CD4-positive, alpha-beta T cell (primary cell): Measurements from ENCODE around the gene NINL. TPM values are rescaled to one million over a fixed set of nuclear protein-coding genes. Genes with fewer than 3 reads are reported as not detected.
"Not testable (repeated sequence)": the region's sequence is repeated elsewhere in the genome, so short reads cannot be mapped to it uniquely, and the experiment has no call there.

Experiments
- ATAC-seq: fragments of 200-7000 bp; cut with Tn5 transposase; one replicate; pipeline ENCODE4 v1.10.0; 2022; ENCODE audit warnings: mild to moderate bottlenecking; ENCODE audit not compliant: poor library complexity
- CTCF ChIA-PET: fragments of 350-600 bp; sonication (Branson Sonifier 250); formaldehyde crosslinking; loops from one replicate; lab custom pipeline; 2021; ENCODE audit warnings: antibody characterized with exemption, inconsistent platforms; lab: Charles Lee
- POLR2A ChIA-PET: fragments of 350-600 bp; sonication (Branson Sonifier 250); formaldehyde crosslinking; loops from one replicate; lab custom pipeline; 2021; ENCODE audit warnings: antibody characterized with exemption, inconsistent platforms; lab: Charles Lee
- DNase-seq, 14 experiments: peaks; one replicate each; pipeline ENCODE4 v3.0.0-alpha.2; 2013 to 2020; ENCODE audit warnings: mixed read lengths in 2 of 14
- H3K27ac ChIP-seq, 2 donors: one replicate each; pipeline versions ENCODE4 v1.5.1 to v1.7.0; 2013; ENCODE audit warnings: low read length in 2 of 2, low read depth in 1 of 2, mild to moderate bottlenecking in 1 of 2
- H3K27me3 ChIP-seq, 2 experiments: 1 replicate in 1 of 2; 2 replicates in 1 of 2; pipeline versions ENCODE4 v1.6.1 to v1.7.0; 2013; ENCODE audit warnings: low read length in 2 of 2, control low read depth in 1 of 2, mild to moderate bottlenecking in 1 of 2, moderate library complexity in 1 of 2; ENCODE audit not compliant: insufficient read depth in 2 of 2, control insufficient read depth in 1 of 2
- H3K36me3 ChIP-seq: one replicate; pipeline ENCODE4 v1.6.1; 2013; ENCODE audit warnings: low read length, control low read depth; ENCODE audit not compliant: insufficient read depth
- H3K4me1 ChIP-seq: one replicate; pipeline ENCODE4 v1.6.1; 2013; ENCODE audit warnings: low read length, control low read depth; ENCODE audit not compliant: insufficient read depth
- H3K4me3 ChIP-seq: one replicate; pipeline ENCODE4 v1.5.1; 2013; ENCODE audit warnings: mild to moderate bottlenecking, low read length, moderate library complexity
- H3K9me3 ChIP-seq, 2 experiments: 1 replicate in 1 of 2; 2 replicates in 1 of 2; pipeline versions ENCODE4 v1.6.1 to v1.7.0; 2013; ENCODE audit warnings: low read length in 2 of 2, mild to moderate bottlenecking in 2 of 2, control low read depth in 1 of 2, moderate library complexity in 1 of 2; ENCODE audit not compliant: control insufficient read depth in 1 of 2, insufficient read depth in 1 of 2
- H3K27ac Mint-ChIP-seq: one replicate; pipeline ENCODE4 v1.8.0; 2020; ENCODE audit warnings: mixed read lengths
- H3K27me3 Mint-ChIP-seq: one replicate; pipeline ENCODE4 v1.8.0; 2021; ENCODE audit warnings: mixed read lengths
- H3K36me3 Mint-ChIP-seq: one replicate; pipeline ENCODE4 v1.8.0; 2021; ENCODE audit warnings: low read depth, mixed read lengths
- H3K4me1 Mint-ChIP-seq: one replicate; pipeline ENCODE4 v1.8.0; 2021; ENCODE audit warnings: low read depth, mixed read lengths
- H3K4me3 Mint-ChIP-seq: one replicate; pipeline ENCODE4 v1.8.0; 2020; ENCODE audit warnings: mild to moderate bottlenecking, mixed read lengths
- H3K9me3 Mint-ChIP-seq: one replicate; pipeline ENCODE4 v1.8.0; 2020; ENCODE audit warnings: mixed read lengths
- intact Hi-C, 2 experiments: fragments of 100-400 bp; cut with DNase I in 1 of 2; cut with micrococcal nuclease in 1 of 2; formaldehyde crosslinking; loops; one replicate each; pipeline versions ENCODE4 v1.15.1 to v1.9.0; 2023 to 2025; cut with DNase I, micrococcal nuclease
- total RNA-seq, 174 experiments: library from RNA in 2 of 174; stranded (reverse) in 2 of 174; gene quantifications; one replicate each; pipeline ENCODE4 v1.2.3 and lab custom pipeline; 2021 to 2026
- TF ChIP-seq, protein P1 (sequence below): fragments of 200-600 bp; IDR thresholded peaks from one replicate; pipeline ENCODE4 v1.8.0; 2022; ENCODE audit warnings: antibody characterized with exemption, mild to moderate bottlenecking

NINL gene
- total RNA-seq, 2 experiments from 2014 or later = 2.7 to 4.0 TPM

DNA sequence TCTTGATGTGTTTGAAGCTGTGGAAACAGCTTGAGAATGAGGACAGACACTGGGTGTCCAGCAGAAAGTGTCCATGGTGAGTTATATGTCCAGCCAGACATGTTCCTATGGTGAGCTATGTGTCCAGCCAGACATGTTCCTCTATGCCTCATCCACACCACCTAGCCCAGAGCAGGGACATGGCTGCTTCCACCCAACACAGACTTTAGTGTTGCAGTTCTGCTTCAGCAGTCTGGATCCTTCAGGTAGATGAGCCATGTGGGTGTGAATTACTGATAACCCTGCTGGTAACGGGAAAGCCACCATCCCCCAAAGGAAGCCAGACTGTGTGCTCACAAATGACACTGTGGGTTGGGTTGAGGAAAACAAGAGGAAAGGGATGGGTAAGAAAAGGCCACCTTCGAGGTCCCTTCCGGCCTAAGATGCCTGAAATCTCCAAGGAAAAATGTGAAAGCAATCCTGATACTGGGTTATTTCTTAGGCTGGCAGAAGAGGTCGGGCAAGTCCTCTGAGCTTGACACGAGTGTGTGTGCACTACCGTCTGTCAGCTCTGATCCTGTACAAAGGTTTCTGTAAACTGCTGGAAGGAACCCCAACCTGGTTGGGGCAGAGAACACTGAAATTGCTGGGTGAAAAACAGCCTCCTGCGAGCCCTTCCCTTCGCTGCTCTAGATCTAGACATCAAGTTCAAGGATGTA is 77.8 kb downstream of the NINL start:
- peaks cover 31% of the 10 kb centered on the region for H3K36me3 Mint-ChIP-seq
- CTCF ChIA-PET = no interaction called here
- no peak overlapping the region for H3K27ac Mint-ChIP-seq
- no peak for DNase-seq
- Histone ChIP-seq H3K27me3 (no peaks in the 10 kb centered on the region), H3K4me1 (no peaks in the 10 kb centered on the region), H3K9me3 (peaks cover 0 to 19% of the 10 kb centered on the region in 2 experiments), H3K36me3 (no peaks in the 10 kb centered on the region), H3K27ac (no peak overlapping the region), H3K4me3 (no peak overlapping the region)
- intact Hi-C loops = no loop called here
- POLR2A ChIA-PET = no interaction called here
- TF ChIP-seq, protein P1, sequence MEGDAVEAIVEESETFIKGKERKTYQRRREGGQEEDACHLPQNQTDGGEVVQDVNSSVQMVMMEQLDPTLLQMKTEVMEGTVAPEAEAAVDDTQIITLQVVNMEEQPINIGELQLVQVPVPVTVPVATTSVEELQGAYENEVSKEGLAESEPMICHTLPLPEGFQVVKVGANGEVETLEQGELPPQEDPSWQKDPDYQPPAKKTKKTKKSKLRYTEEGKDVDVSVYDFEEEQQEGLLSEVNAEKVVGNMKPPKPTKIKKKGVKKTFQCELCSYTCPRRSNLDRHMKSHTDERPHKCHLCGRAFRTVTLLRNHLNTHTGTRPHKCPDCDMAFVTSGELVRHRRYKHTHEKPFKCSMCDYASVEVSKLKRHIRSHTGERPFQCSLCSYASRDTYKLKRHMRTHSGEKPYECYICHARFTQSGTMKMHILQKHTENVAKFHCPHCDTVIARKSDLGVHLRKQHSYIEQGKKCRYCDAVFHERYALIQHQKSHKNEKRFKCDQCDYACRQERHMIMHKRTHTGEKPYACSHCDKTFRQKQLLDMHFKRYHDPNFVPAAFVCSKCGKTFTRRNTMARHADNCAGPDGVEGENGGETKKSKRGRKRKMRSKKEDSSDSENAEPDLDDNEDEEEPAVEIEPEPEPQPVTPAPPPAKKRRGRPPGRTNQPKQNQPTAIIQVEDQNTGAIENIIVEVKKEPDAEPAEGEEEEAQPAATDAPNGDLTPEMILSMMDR = no peak
- no peaks in the 10 kb centered on the region for H3K27me3 Mint-ChIP-seq
- no peak for ATAC-seq
- no peak overlapping the region for H3K4me3 Mint-ChIP-seq
- no peaks in the 10 kb centered on the region for H3K9me3 Mint-ChIP-seq
- no peaks in the 10 kb centered on the region for H3K4me1 Mint-ChIP-seq

DNA sequence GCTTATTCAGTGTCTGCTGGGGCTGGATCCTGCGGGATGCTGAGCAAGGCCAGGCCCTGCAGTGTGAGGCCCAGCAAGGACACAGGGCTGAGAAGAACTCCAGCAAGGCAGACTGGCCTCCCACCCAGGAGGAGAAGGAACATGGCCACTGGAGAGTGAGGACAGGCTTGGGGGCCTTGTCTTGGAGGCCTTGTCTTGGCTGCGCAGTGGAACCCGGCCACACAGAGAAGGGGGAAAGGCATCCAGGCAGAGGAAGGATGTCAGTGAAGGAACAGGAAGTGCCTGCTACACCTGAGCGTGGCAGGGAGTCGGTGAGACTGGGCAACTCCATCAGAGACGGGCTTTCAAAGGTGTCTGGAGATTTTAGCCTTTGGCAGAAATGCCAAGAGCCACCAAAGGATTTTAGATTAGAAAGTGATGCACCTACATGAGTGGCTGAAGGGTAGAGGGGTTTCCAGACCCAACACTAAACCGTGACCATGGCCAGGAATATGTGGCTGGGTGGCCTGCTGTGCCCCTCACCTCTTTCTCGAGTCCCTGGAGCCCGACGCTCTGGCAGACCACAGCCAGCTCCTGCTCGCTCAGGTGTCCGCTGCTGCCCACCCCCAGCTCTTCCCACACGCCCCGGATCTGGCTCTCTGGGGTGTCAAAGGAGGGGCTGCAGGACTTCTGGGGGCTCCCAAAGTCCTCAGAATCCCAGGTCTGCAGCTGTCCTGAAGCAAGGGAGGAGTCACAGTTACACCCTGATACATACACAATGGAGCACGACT is 80.8 kb downstream of the NINL start:
- Histone ChIP-seq H3K36me3 (no peaks in the 10 kb centered on the region), H3K9me3 (peaks cover 0 to 7% of the 10 kb centered on the region in 2 experiments), H3K4me3 (no peak overlapping the region), H3K27ac (no peak overlapping the region), H3K27me3 (no peaks in the 10 kb centered on the region), H3K4me1 (no peaks in the 10 kb centered on the region)
- H3K9me3 Mint-ChIP-seq = no peaks in the 10 kb centered on the region
- no peak overlapping the region for H3K4me3 Mint-ChIP-seq
- no peaks in the 10 kb centered on the region for H3K27me3 Mint-ChIP-seq
- CTCF ChIA-PET = no interaction called here
- intact Hi-C loops = no loop called here
- H3K27ac Mint-ChIP-seq = no peak overlapping the region
- TF ChIP-seq, protein P1 = no peak
- no peaks in the 10 kb centered on the region for H3K4me1 Mint-ChIP-seq
- POLR2A ChIA-PET = no interaction called here
- DNase-seq = no peak
- H3K36me3 Mint-ChIP-seq = peaks cover 11% of the 10 kb centered on the region
- no peak for ATAC-seq

DNA sequence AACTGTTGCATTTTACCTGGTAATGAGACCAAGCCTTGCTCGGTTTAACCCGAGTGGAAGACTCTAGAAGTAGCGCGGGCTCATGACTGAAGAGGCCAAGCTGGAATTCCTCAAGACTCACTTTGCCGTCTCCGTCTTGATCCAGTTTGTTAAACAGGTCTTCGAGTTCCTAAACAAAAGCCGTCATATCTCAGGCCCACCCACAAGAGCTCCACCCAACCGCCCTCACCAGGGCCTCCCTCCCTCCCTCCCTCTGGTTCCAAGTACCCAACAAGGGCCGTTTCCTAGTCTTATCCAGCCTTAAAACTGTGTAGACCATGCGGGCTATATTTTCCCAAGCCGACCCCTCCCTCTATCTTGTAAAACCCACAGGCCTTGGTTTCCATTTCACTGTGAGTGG is 81.4 kb downstream of the NINL start:
- Histone ChIP-seq H3K9me3 (peaks cover 0 to under 1% of the 10 kb centered on the region in 2 experiments), H3K27ac (no peak overlapping the region), H3K4me3 (no peak overlapping the region), H3K4me1 (no peaks in the 10 kb centered on the region), H3K36me3 (no peaks in the 10 kb centered on the region), H3K27me3 (no peaks in the 10 kb centered on the region)
- intact Hi-C loops = no loop called here
- DNase-seq = no peak
- Mint-ChIP-seq H3K36me3 (peaks cover 5% of the 10 kb centered on the region), H3K27me3 (no peaks in the 10 kb centered on the region), H3K9me3 (no peaks in the 10 kb centered on the region), H3K4me3 (no peak overlapping the region), H3K27ac (no peak overlapping the region), H3K4me1 (no peaks in the 10 kb centered on the region)
- ChIA-PET CTCF (no interaction called here), POLR2A (no interaction called here)
- TF ChIP-seq, protein P1 = no peak
- no peak for ATAC-seq

DNA sequence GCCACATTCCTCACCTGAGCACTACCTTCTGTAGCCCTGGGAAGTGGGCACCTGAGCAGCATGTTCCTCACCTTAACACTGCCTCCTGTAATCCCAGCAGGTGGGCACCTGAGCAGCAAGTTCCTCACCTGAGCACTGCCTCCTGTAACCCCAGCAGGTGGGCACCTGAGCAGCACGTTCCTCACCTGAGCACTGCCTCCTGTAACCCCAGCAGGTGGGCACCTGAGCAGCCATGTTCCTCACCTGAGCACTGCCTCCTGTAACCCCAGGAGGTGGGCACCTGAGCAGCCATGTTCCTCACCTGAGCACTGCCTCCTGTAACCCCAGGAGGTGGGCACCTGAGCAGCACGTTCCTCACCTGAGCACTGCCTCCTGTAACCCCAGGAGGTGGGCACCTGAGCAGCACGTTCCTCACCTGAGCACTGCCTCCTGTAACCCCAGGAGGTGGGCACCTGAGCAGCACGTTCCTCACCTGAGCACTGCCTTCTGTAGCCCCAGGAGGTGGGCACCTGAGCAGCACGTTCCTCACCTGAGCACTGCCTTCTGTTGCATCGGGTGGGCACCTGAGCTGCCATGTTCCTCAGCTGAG is 82.2 kb downstream of the NINL start:
- H3K36me3 ChIP-seq, H3K4me3 Mint-ChIP-seq, H3K4me3 ChIP-seq, H3K27me3 Mint-ChIP-seq, H3K27ac ChIP-seq, H3K4me1 Mint-ChIP-seq, H3K9me3 Mint-ChIP-seq, POLR2A ChIA-PET, H3K27me3 ChIP-seq, H3K4me1 ChIP-seq, intact Hi-C loops, CTCF ChIA-PET, H3K27ac Mint-ChIP-seq, DNase-seq, H3K9me3 ChIP-seq, H3K36me3 Mint-ChIP-seq, ATAC-seq: not testable (repeated sequence)
